GM12878 (cell line): ENCODE results near the gene MLEC. TPM values are rescaled to one million over a fixed set of nuclear protein-coding genes. Genes with fewer than 3 reads are reported as not detected.

Experiments used
- ATAC-seq: fragments of 200-7000 bp; cut with Tn5 transposase; 3 replicates; pipeline ENCODE4 v1.9.1; 2020; ENCODE audit warnings: mild to moderate bottlenecking, moderate library complexity
- BruUV-seq: library from RNA; stranded (reverse); fragments of 400-500 nt; replicated peaks from 2 replicates; lab custom pipeline; 2021; lab: Mats Ljungman, UMichigan
- CTCF ChIA-PET: fragments of 300-600 bp; sonication (Branson Sonifier 250); formaldehyde crosslinking; extraction: SDS; loops from one replicate; lab custom pipeline; 2021; ENCODE audit warnings: inconsistent platforms; lab: Yijun Ruan, JAX
- POLR2A ChIA-PET: fragments of 350-600 bp; formaldehyde crosslinking; extraction: SDS; loops from one replicate; lab custom pipeline; 2021; ENCODE audit warnings: inconsistent platforms; lab: Charles Lee
- RAD21 ChIA-PET: fragments of 300-600 bp; sonication (Branson Sonifier 250); formaldehyde crosslinking; loops from one replicate; lab custom pipeline; 2023; ENCODE audit warnings: antibody characterized with exemption; ENCODE audit not compliant: unreplicated experiment; lab: Charles Lee
- SMC1A ChIA-PET: fragments of 300-600 bp; sonication (Branson Sonifier 250); formaldehyde crosslinking; loops from one replicate; lab custom pipeline; 2023; ENCODE audit not compliant: unreplicated experiment, uncharacterized antibody; lab: Charles Lee
- DNase-seq: peaks from one replicate; pipeline ENCODE4 v3.0.0-alpha.2; 2011; ENCODE audit warnings: low read depth, low spot score
- FAIRE-seq: peaks from 3 replicates; lab custom pipeline; 2011; peaks lifted over from hg19 to GRCh38; lab: Jason Lieb, UNC
- H2AFZ ChIP-seq: 2 replicates; pipeline ENCODE4 v1.6.0; 2011; ENCODE audit warnings: low read depth, low read length, control low read depth; ENCODE audit not compliant: control insufficient read depth
- H3K27ac ChIP-seq: 2 replicates; pipeline ENCODE4 v1.5.1; 2011; ENCODE audit warnings: control low read depth; ENCODE audit not compliant: control insufficient read depth, insufficient read depth
- H3K27me3 ChIP-seq, 2 experiments: replicated peaks in 1 of 2; 2 replicates each; pipeline versions ENCODE4 v1.6.0 to v1.6.1; 2011; ENCODE audit warnings: low read length in 1 of 2; ENCODE audit not compliant: control insufficient read depth in 2 of 2, insufficient read depth in 2 of 2
- H3K36me3 ChIP-seq, 2 experiments: 2 replicates each; pipeline ENCODE4 v1.5.1; 2011; ENCODE audit warnings: low read length in 1 of 2; ENCODE audit not compliant: control insufficient read depth in 2 of 2, insufficient read depth in 2 of 2
- H3K4me1 ChIP-seq: 2 replicates; pipeline ENCODE4 v1.6.1; 2011; ENCODE audit warnings: mild to moderate bottlenecking, low read length, moderate library complexity, mixed read lengths; ENCODE audit not compliant: control insufficient read depth, insufficient read depth
- H3K4me2 ChIP-seq: 2 replicates; pipeline ENCODE4 v1.6.0; 2011; ENCODE audit warnings: control low read depth; ENCODE audit not compliant: control insufficient read depth, insufficient read depth
- H3K4me3 ChIP-seq: fragments of 200-600 bp; sonication (generic); 2 replicates; pipeline ENCODE4 v1.5.1; 2016
- H3K79me2 ChIP-seq: 2 replicates; pipeline ENCODE4 v1.6.0; 2011; ENCODE audit warnings: low read length; ENCODE audit not compliant: control insufficient read depth, insufficient read depth
- H3K9ac ChIP-seq: 2 replicates; pipeline ENCODE4 v1.8.0; 2011; ENCODE audit warnings: low read length, control low read depth, mixed read lengths; ENCODE audit not compliant: control insufficient read depth, insufficient read depth
- H3K9me3 ChIP-seq: replicated peaks from 3 replicates; pipeline ENCODE4 v1.5.1; 2011; ENCODE audit warnings: mild to moderate bottlenecking, low read length; ENCODE audit not compliant: control insufficient read depth, insufficient read depth
- H4K20me1 ChIP-seq: 2 replicates; pipeline ENCODE4 v1.6.0; 2011; ENCODE audit not compliant: control insufficient read depth, insufficient read depth
- ATF7 ChIP-seq: fragments of 450-650 bp; IDR thresholded peaks from 2 replicates; pipeline ENCODE4 v1.6.1; 2016; ENCODE audit warnings: low read depth, mild to moderate bottlenecking
- CHD2 ChIP-seq: IDR thresholded peaks from 2 replicates; pipeline ENCODE4 v1.6.1; 2011; ENCODE audit warnings: low read depth, low read length, improper control_type of control experiment, borderline replicate concordance
- CREM ChIP-seq: IDR thresholded peaks from 2 replicates; pipeline ENCODE4 v1.6.1; 2014; ENCODE audit warnings: antibody characterized with exemption, low read depth
- FOXK2 ChIP-seq: fragments of 450-650 bp; IDR thresholded peaks from 2 replicates; pipeline ENCODE4 v1.6.1; 2017; ENCODE audit warnings: mild to moderate bottlenecking, moderate library complexity
- HDAC6 ChIP-seq: fragments of 200-600 bp; sonication (generic); IDR thresholded peaks from one replicate; pipeline ENCODE4 v1.8.0; 2017; ENCODE audit warnings: antibody characterized with exemption; ENCODE audit not compliant: unreplicated experiment
- HDGF ChIP-seq: fragments of 450-650 bp; IDR thresholded peaks from 2 replicates; pipeline ENCODE4 v1.6.1; 2016; ENCODE audit warnings: antibody characterized with exemption
- KAT2A ChIP-seq: conservative IDR thresholded peaks from 2 replicates; pipeline ENCODE4 v1.6.1; 2011; ENCODE audit warnings: low read depth, low read length; ENCODE audit not compliant: control insufficient read depth
- NRF1 ChIP-seq: conservative IDR thresholded peaks from 2 replicates; pipeline ENCODE4 v1.6.1; 2011; ENCODE audit warnings: mild to moderate bottlenecking, low read depth, low read length, improper control_type of control experiment
- PAX8 ChIP-seq: fragments of 450-650 bp; IDR thresholded peaks from 2 replicates; pipeline ENCODE4 v1.6.1; 2017; ENCODE audit warnings: mild to moderate bottlenecking, moderate library complexity
- POLR2AphosphoS5 ChIP-seq: IDR thresholded peaks from 2 replicates; pipeline ENCODE4 v1.6.1; 2011; ENCODE audit warnings: mild to moderate bottlenecking, low read length, inconsistent platforms
- SREBF1 ChIP-seq: IDR thresholded peaks from 2 replicates; pipeline ENCODE4 v1.6.1; 2012; ENCODE audit warnings: mild to moderate bottlenecking, low read length
- TCF7 ChIP-seq: IDR thresholded peaks from 2 replicates; pipeline ENCODE4 v1.6.1; 2014; ENCODE audit warnings: antibody characterized with exemption, borderline replicate concordance
- WGBS: methylation state at CpG from one replicate; pipeline ENCODE4 v1.1.6; 2016; ENCODE audit warnings: low lambda C conversion rate; ENCODE audit not compliant: insufficient replicate concordance, insufficient coverage; ENCODE audit errors: missing lambda C conversion rate; 5-methylcytosine and 5-hydroxymethylcytosine counted together
- in situ Hi-C: fragments of 300-500 bp; cut with MboI; formaldehyde crosslinking; loops from 9 replicates; pipeline ENCODE4 v1.14.3; 2018; ENCODE audit warnings: mixed read lengths
- intact Hi-C: fragments of 100-400 bp; cut with micrococcal nuclease; formaldehyde crosslinking; loops from one replicate; pipeline ENCODE4 v1.14.2; 2022; ENCODE audit not compliant: unreplicated experiment
- polyA plus RNA-seq, 11 experiments: library from polyadenylated mRNA; depleted of rRNA in 4 of 11; unstranded in 6 of 11; stranded (reverse) in 5 of 11; fragments of >200 nt; fragmentation: Nextera tagmentation in 4 of 11; fragmentation: Illumina TruSeq in 1 of 11; extraction: Ambion mirVana in 4 of 11; extraction: Trizol in 1 of 11; gene quantifications; 1 replicate in 1 of 11; 2 replicates in 10 of 11; pipeline versions ENCODE4 v1.2.1 to v1.2.3, GENCODE V29; 2011 to 2016; ENCODE audit warnings: inconsistent platforms in 2 of 11, missing spikeins in 2 of 11, low read depth in 1 of 11
- total RNA-seq, 4 experiments: library from RNA; depleted of rRNA in 3 of 4; stranded (reverse); fragments of >200 nt in 3 of 4; fragmentation: Illumina TruSeq in 1 of 4; extraction: Trizol in 1 of 4; gene quantifications; 2 replicates each; pipeline versions ENCODE4 v1.2.1 to v1.2.3, GENCODE V29; 2013 to 2021
- TF ChIP-seq, protein P1 (sequence below): fragments of 450-650 bp; IDR thresholded peaks from 2 replicates; pipeline ENCODE4 v1.6.1; 2016; ENCODE audit warnings: mild to moderate bottlenecking
- TF ChIP-seq, protein P2 (sequence below): IDR thresholded peaks from 2 replicates; pipeline ENCODE4 v1.6.1; 2011; ENCODE audit warnings: mild to moderate bottlenecking, low read depth, low read length, moderate library complexity; ENCODE audit not compliant: insufficient replicate concordance
- TF ChIP-seq, protein P3 (sequence below): IDR thresholded peaks from 2 replicates; pipeline ENCODE4 v1.6.1; 2012; ENCODE audit warnings: low read depth, low read length, improper control_type of control experiment
- TF ChIP-seq, protein P4 (sequence below): fragments of 450-650 bp; IDR thresholded peaks from 2 replicates; pipeline ENCODE4 v1.6.1; 2017; ENCODE audit warnings: mild to moderate bottlenecking, low read depth, inconsistent platforms; ENCODE audit not compliant: poor library complexity, severe bottlenecking
- TF ChIP-seq, protein P5 (sequence below): fragments of 450-650 bp; IDR thresholded peaks from 2 replicates; pipeline ENCODE4 v1.6.1; 2017; ENCODE audit warnings: mild to moderate bottlenecking

The MLEC gene
- total and polyA plus RNA-seq, 10 of the 15 experiments (the other 5 are each of a cell fraction or from before 2014, with no cell fraction given): 26.7 to 172 (median 103) TPM

DNA sequence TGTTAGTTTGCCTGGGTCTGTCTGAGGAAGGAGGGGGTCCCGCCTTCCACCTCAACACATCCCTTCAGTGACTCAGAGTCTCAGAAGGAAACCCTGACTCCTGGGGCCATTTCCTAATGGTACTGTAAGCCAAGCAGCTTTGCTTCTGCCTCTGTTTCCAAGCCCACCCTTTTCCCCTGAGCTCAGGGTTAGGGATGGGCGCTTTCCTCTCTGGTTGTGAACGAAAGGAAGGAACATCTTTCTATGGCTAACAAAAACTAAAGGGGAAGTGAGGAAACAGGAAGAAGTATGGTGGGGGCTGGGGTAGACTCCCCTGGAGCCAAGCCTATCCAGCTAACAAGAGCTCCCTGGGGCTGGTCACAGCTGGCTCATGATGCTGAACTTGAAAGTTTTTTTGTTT is 11.7 kb downstream of the MLEC start:
- Histone ChIP-seq H3K79me2 (peaks cover 5% of the 10 kb centered on the region; the same call in 1 of the 2 replicates), H3K4me1 (no peaks in the 10 kb centered on the region), H3K36me3 (peaks cover 38 to 46% of the 10 kb centered on the region in 2 experiments), H4K20me1 (no peaks in the 10 kb centered on the region), H3K27ac (no peak overlapping the region), H3K9me3 (no peaks in the 10 kb centered on the region), H3K4me3 (no peak overlapping the region), H3K4me2 (no peak overlapping the region), H3K27me3 (no peaks in the 10 kb centered on the region), H2AFZ (no peak overlapping the region), H3K9ac (no peak overlapping the region)
- ATAC-seq (no peak), FAIRE-seq (no peak), DNase-seq (no peak)
- BruUV-seq: no TSS peak
- WGBS: 70% methylated on average over 3 of the region's 3 CpGs
- POLR2A ChIA-PET: interaction anchor here (0.5 to 4.0 kb wide), 5 partner anchors 9 to 58 kb away, joined by 3 to 21 read pairs (median 3); partner anchors contain the start of genes MLEC and UNC119B
- CTCF ChIA-PET: interaction anchor here (0.9 to 3.9 kb wide), 8 partner anchors 9 to 273 kb away, joined by 3 to 18 read pairs (median 6); partner anchors contain the start of gene POP5
- intact Hi-C loops (no loop called here), in situ Hi-C loops (no loop called here)
- SMC1A ChIA-PET: interaction anchor here (0.8 to 2.5 kb wide), 4 partner anchors 10 to 273 kb away, joined by 3 to 14 read pairs (median 8); partner anchors contain the start of gene UNC119B
- RAD21 ChIA-PET: interaction anchor here (0.8 kb wide), 1 partner anchor 9 kb away, joined by 3 read pairs; no protein-coding TSS in a partner anchor
- TF ChIP-seq PAX8: no peak
- no peak for TF ChIP-seq TCF7
- no peak for TF ChIP-seq HDGF
- TF ChIP-seq, protein P1, sequence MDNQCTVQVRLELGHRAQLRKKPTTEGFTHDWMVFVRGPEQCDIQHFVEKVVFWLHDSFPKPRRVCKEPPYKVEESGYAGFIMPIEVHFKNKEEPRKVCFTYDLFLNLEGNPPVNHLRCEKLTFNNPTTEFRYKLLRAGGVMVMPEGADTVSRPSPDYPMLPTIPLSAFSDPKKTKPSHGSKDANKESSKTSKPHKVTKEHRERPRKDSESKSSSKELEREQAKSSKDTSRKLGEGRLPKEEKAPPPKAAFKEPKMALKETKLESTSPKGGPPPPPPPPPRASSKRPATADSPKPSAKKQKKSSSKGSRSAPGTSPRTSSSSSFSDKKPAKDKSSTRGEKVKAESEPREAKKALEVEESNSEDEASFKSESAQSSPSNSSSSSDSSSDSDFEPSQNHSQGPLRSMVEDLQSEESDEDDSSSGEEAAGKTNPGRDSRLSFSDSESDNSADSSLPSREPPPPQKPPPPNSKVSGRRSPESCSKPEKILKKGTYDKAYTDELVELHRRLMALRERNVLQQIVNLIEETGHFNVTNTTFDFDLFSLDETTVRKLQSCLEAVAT: no peak
- no peak for TF ChIP-seq FOXK2
- TF ChIP-seq HDAC6: no peak
- TF ChIP-seq, protein P2, sequence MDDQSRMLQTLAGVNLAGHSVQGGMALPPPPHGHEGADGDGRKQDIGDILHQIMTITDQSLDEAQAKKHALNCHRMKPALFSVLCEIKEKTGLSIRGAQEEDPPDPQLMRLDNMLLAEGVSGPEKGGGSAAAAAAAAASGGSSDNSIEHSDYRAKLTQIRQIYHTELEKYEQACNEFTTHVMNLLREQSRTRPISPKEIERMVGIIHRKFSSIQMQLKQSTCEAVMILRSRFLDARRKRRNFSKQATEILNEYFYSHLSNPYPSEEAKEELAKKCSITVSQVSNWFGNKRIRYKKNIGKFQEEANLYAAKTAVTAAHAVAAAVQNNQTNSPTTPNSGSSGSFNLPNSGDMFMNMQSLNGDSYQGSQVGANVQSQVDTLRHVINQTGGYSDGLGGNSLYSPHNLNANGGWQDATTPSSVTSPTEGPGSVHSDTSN: no peak
- TF ChIP-seq CREM: no peak
- TF ChIP-seq, protein P3, sequence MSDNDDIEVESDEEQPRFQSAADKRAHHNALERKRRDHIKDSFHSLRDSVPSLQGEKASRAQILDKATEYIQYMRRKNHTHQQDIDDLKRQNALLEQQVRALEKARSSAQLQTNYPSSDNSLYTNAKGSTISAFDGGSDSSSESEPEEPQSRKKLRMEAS: no peak
- TF ChIP-seq, protein P4, sequence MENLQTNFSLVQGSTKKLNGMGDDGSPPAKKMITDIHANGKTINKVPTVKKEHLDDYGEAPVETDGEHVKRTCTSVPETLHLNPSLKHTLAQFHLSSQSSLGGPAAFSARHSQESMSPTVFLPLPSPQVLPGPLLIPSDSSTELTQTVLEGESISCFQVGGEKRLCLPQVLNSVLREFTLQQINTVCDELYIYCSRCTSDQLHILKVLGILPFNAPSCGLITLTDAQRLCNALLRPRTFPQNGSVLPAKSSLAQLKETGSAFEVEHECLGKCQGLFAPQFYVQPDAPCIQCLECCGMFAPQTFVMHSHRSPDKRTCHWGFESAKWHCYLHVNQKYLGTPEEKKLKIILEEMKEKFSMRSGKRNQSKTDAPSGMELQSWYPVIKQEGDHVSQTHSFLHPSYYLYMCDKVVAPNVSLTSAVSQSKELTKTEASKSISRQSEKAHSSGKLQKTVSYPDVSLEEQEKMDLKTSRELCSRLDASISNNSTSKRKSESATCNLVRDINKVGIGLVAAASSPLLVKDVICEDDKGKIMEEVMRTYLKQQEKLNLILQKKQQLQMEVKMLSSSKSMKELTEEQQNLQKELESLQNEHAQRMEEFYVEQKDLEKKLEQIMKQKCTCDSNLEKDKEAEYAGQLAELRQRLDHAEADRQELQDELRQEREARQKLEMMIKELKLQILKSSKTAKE: no peak
- TF ChIP-seq ATF7: no peak
- no peak for TF ChIP-seq SREBF1
- no peak for TF ChIP-seq POLR2AphosphoS5
- TF ChIP-seq CHD2: no peak
- no peak for TF ChIP-seq NRF1
- no peak for TF ChIP-seq KAT2A
- TF ChIP-seq, protein P5, sequence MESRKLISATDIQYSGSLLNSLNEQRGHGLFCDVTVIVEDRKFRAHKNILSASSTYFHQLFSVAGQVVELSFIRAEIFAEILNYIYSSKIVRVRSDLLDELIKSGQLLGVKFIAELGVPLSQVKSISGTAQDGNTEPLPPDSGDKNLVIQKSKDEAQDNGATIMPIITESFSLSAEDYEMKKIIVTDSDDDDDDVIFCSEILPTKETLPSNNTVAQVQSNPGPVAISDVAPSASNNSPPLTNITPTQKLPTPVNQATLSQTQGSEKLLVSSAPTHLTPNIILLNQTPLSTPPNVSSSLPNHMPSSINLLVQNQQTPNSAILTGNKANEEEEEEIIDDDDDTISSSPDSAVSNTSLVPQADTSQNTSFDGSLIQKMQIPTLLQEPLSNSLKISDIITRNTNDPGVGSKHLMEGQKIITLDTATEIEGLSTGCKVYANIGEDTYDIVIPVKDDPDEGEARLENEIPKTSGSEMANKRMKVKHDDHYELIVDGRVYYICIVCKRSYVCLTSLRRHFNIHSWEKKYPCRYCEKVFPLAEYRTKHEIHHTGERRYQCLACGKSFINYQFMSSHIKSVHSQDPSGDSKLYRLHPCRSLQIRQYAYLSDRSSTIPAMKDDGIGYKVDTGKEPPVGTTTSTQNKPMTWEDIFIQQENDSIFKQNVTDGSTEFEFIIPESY: no peak
